Measurements from ENCODE around the gene IFT57.

IFT57 gene

GRCh38 chr3:108215871-108216270, 6.4 kb downstream of the IFT57 start:
- H3K9me3 ChIP-seq (ENCODE audit: control insufficient read depth, insufficient read depth, low read depth, low read length): no peaks in the 10 kb centered on the region
- no peak overlapping the region for H3K27ac ChIP-seq (ENCODE audit: extremely low read depth, low read depth, low read length)
- no peak overlapping the region for H3K4me3 ChIP-seq (ENCODE audit: low read depth, low read length)
- TF ChIP-seq ZNF701 (tag by site-specific recombination; IDR thresholded peaks at IDR 0.05): no peak
- no peak for TF ChIP-seq ZBTB7A (tag by site-specific recombination; IDR thresholded peaks at IDR 0.05; ENCODE audit: low read depth)
- no peak for TF ChIP-seq ZFP37 (tag by site-specific recombination; IDR thresholded peaks at IDR 0.05)
- TF ChIP-seq ZNF157 (tag by site-specific recombination; IDR thresholded peaks at IDR 0.05): no peak
- no peak for TF ChIP-seq KLF10 (tag by site-specific recombination; IDR thresholded peaks at IDR 0.05)
- TF ChIP-seq HOXD13 (CRISPR knock-in tag; IDR thresholded peaks at IDR 0.05; ENCODE audit: borderline replicate concordance): no peak
- TF ChIP-seq HOXA7 (CRISPR knock-in tag; IDR thresholded peaks at IDR 0.05; ENCODE audit: borderline replicate concordance): no peak
- TF ChIP-seq ZNF266 (tag by site-specific recombination; IDR thresholded peaks at IDR 0.05; ENCODE audit: low read depth): no peak
- no peak for TF ChIP-seq ZNF639 (tag by site-specific recombination; IDR thresholded peaks at IDR 0.05)
- TF ChIP-seq SCRT1 (tag by site-specific recombination; IDR thresholded peaks at IDR 0.05; ENCODE audit: borderline replicate concordance): no peak
- H3K4me1 ChIP-seq (ENCODE audit: control insufficient read depth, insufficient read depth, low read length): no peaks in the 10 kb centered on the region
- ChIA-PET POLR2A (no interaction called here), CTCF (no interaction called here)
- H3K36me3 ChIP-seq (ENCODE audit: control insufficient read depth in 2 of 2, insufficient read depth in 1 of 2, low read length in 2 of 2): peaks cover 9 to 38% of the 10 kb centered on the region in 2 experiments; a peak in 1 of 3 replicates

- CTCF ChIA-PET: no interaction called here
- H3K9me3 ChIP-seq (ENCODE audit: control insufficient read depth, insufficient read depth, low read depth, low read length): no peaks in the 10 kb centered on the region
- peaks cover 9 to 57% of the 10 kb centered on the region in 2 experiments; a peak in 1 of 3 replicates for H3K36me3 ChIP-seq (ENCODE audit: control insufficient read depth in 2 of 2, insufficient read depth in 1 of 2, low read length in 2 of 2)
- H3K27ac ChIP-seq (ENCODE audit: extremely low read depth, low read depth, low read length): no peak overlapping the region
- TF ChIP-seq, protein P1, sequence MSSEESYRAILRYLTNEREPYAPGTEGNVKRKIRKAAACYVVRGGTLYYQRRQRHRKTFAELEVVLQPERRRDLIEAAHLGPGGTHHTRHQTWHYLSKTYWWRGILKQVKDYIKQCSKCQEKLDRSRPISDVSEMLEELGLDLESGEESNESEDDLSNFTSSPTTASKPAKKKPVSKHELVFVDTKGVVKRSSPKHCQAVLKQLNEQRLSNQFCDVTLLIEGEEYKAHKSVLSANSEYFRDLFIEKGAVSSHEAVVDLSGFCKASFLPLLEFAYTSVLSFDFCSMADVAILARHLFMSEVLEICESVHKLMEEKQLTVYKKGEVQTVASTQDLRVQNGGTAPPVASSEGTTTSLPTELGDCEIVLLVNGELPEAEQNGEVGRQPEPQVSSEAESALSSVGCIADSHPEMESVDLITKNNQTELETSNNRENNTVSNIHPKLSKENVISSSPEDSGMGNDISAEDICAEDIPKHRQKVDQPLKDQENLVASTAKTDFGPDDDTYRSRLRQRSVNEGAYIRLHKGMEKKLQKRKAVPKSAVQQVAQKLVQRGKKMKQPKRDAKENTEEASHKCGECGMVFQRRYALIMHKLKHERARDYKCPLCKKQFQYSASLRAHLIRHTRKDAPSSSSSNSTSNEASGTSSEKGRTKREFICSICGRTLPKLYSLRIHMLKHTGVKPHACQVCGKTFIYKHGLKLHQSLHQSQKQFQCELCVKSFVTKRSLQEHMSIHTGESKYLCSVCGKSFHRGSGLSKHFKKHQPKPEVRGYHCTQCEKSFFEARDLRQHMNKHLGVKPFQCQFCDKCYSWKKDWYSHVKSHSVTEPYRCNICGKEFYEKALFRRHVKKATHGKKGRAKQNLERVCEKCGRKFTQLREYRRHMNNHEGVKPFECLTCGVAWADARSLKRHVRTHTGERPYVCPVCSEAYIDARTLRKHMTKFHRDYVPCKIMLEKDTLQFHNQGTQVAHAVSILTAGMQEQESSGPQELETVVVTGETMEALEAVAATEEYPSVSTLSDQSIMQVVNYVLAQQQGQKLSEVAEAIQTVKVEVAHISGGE (tag by site-specific recombination; conservative IDR thresholded peaks at IDR 0.05; ENCODE audit: low read depth): no peak
- TF ChIP-seq TSHZ1 (tag by site-specific recombination; IDR thresholded peaks at IDR 0.05; ENCODE audit: borderline replicate concordance) (no peak), KLF17 (tag by site-specific recombination; IDR thresholded peaks at IDR 0.05) (no peak), BCL11B (tag by site-specific recombination; IDR thresholded peaks at IDR 0.05; ENCODE audit: low read depth) (no peak), ZNF701 (tag by site-specific recombination; IDR thresholded peaks at IDR 0.05) (no peak), ZNF324 (tag by site-specific recombination; IDR thresholded peaks at IDR 0.05) (no peak), ZNF600 (tag by site-specific recombination; IDR thresholded peaks at IDR 0.05) (no peak), ZSCAN23 (tag by site-specific recombination; IDR thresholded peaks at IDR 0.05) (no peak), ZNF561 (tag by site-specific recombination; IDR thresholded peaks at IDR 0.05; ENCODE audit: borderline replicate concordance) (no peak), ZBTB21 (tag by site-specific recombination; IDR thresholded peaks at IDR 0.05) (no peak), ZNF114 (tag by site-specific recombination; IDR thresholded peaks at IDR 0.05) (no peak), ZNF645 (tag by site-specific recombination; IDR thresholded peaks at IDR 0.05) (no peak), KLF7 (tag by site-specific recombination; IDR thresholded peaks at IDR 0.05; ENCODE audit: borderline replicate concordance) (no peak), ZBTB20 (tag by site-specific recombination; IDR thresholded peaks at IDR 0.05) (no peak), ZBTB1 (tag by site-specific recombination; IDR thresholded peaks at IDR 0.05) (no peak), ZNF501 (tag by site-specific recombination; IDR thresholded peaks at IDR 0.05) (no peak), KLF16 (tag by site-specific recombination; IDR thresholded peaks at IDR 0.05) (no peak), BCL11A (tag by site-specific recombination; IDR thresholded peaks at IDR 0.05; ENCODE audit: low read depth) (no peak)
- POLR2A ChIA-PET: no interaction called here
- H3K4me1 ChIP-seq (ENCODE audit: control insufficient read depth, insufficient read depth, low read length): no peaks in the 10 kb centered on the region
- no peak overlapping the region for H3K4me3 ChIP-seq (ENCODE audit: low read depth, low read length)
Measured at GRCh38 chr3:108209579-108209978, 12.6 kb downstream of the IFT57 start.

Data from HEK293 (cell line).